Measurements from ENCODE around the gene CKMT2. TPM values are rescaled to one million over a fixed set of nuclear protein-coding genes. Genes with fewer than 3 reads are reported as not detected.

CKMT2 gene
- total RNA-seq, 1 experiment from 2014 or later: not detected

DNA sequence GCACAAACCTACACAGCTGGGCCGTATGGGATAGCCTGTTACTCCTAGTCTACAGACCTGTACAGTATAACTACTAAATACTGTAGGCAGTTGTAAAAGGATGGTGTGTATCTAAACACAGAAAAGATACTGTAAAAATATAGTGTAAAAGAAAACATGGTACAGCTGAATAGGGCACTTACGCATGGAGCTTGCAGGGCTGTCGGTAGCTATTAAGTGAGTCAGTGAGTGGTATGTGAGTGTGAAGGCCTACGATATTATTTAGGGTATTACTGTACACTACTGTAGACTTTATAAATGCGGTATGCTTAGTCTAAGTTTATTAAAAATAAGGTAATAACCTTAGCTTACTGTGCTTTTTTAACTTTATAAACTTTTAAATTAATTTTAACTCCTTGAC is 69.5 kb downstream of the CKMT2 start:
- intact Hi-C loops (cut with micrococcal nuclease): loop anchor here (5.0 kb wide), 3 partner anchors 205 to 860 kb away; partner anchors contain the start of gene SSBP2
- no TSS peak for BruUV-seq (replicated peaks)
- Histone ChIP-seq H3K4me1 (ENCODE audit: insufficient read depth, low read length) (peaks cover 39% of the 10 kb centered on the region), H3K9me3 (ENCODE audit: low read length) (no peaks in the 10 kb centered on the region), H3K36me3 (ENCODE audit: low read depth, low read length) (peaks cover 11% of the 10 kb centered on the region), H4K20me1 (ENCODE audit: low read length) (no peaks in the 10 kb centered on the region), H3F3A (ENCODE audit: low read length, unreplicated experiment) (peaks cover 10% of the 10 kb centered on the region), H3K27me3 (ENCODE audit: low read length) (no peaks in the 10 kb centered on the region), H3K9me2 (replicated peaks; ENCODE audit: low read length) (no peaks in the 10 kb centered on the region), H3K79me2 (ENCODE audit: low read length) (peaks cover 72% of the 10 kb centered on the region), H3K4me3 (ENCODE audit: low read length) (peak overlapping the region; percentile 87), H3K4me2 (ENCODE audit: low read length) (peak overlapping the region; percentile 90), H2AFZ (ENCODE audit: low read length) (no peak overlapping the region), H3K27ac (ENCODE audit: low read length) (peak overlapping the region; percentile 95), H3K9ac (ENCODE audit: low read length) (peak overlapping the region; percentile 97)
- CTCF ChIA-PET: no interaction called here
- no peak for TF ChIP-seq EZH2phosphoT487 (IDR thresholded peaks at IDR 0.05; ENCODE audit: borderline replicate concordance, low read length)
- POLR2A ChIA-PET (ENCODE audit: unreplicated experiment): interaction anchor here (0.6 to 0.7 kb wide), 2 partner anchors 53 to 863 kb away, joined by 4 to 6 read pairs; no protein-coding TSS in a partner anchor
- DNase-seq (peak; percentile 29), ATAC-seq (no peak)

- Histone ChIP-seq H3K4me1 (ENCODE audit: insufficient read depth, low read length) (peaks cover 35% of the 10 kb centered on the region), H3K9ac (ENCODE audit: low read length) (peak overlapping the region; percentile 97), H4K20me1 (ENCODE audit: low read length) (no peaks in the 10 kb centered on the region), H3K27ac (ENCODE audit: low read length) (peak overlapping the region; percentile 95), H3K27me3 (ENCODE audit: low read length) (no peaks in the 10 kb centered on the region), H3K4me2 (ENCODE audit: low read length) (peak overlapping the region; percentile 90), H3K4me3 (ENCODE audit: low read length) (peak overlapping the region; percentile 87), H3K36me3 (ENCODE audit: low read depth, low read length) (peaks cover 11% of the 10 kb centered on the region), H3K9me2 (replicated peaks; ENCODE audit: low read length) (no peaks in the 10 kb centered on the region), H3K79me2 (ENCODE audit: low read length) (peaks cover 62% of the 10 kb centered on the region), H2AFZ (ENCODE audit: low read length) (no peak overlapping the region), H3K9me3 (ENCODE audit: low read length) (no peaks in the 10 kb centered on the region), H3F3A (ENCODE audit: low read length, unreplicated experiment) (peaks cover 10% of the 10 kb centered on the region)
- ChIA-PET CTCF (interaction anchor here (0.6 kb wide), 2 partner anchors 131 to 325 kb away, joined by 3 to 4 read pairs; no protein-coding TSS in a partner anchor), POLR2A (ENCODE audit: unreplicated experiment) (interaction anchor here (0.5 to 0.8 kb wide), 2 partner anchors 148 to 517 kb away, joined by 3 read pairs; no protein-coding TSS in a partner anchor)
- intact Hi-C loops (cut with micrococcal nuclease): loop anchor here (1.0 to 5.0 kb wide), 4 partner anchors 117 to 859 kb away; partner anchors contain the start of gene SSBP2
- TF ChIP-seq EZH2phosphoT487 (IDR thresholded peaks at IDR 0.05; ENCODE audit: borderline replicate concordance, low read length): no peak
- no TSS peak for BruUV-seq (replicated peaks)
- ATAC-seq: peak; percentile 65
- DNase-seq: peak; percentile 92
Observed at GRCh38 chr5:81303563-81303962, 70.4 kb downstream of the CKMT2 start.

DNA sequence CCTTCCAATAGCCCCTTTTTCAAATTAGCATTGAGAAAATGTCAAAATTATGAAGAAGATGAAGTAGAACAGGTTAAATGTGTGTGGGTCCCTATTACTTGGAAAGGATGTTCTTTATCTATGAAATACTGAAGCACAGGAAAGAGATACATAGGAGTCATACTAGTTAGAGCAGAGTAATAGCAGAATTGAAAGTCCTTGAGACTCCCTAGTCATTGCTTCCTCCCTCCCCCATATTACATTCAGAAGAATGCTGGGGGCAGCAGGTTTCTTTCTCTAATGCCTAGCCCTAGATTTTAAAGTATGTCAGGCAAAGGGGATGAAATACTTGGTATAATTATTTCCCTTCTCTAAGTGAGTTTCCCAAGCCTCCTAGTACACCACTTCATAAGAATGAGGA is 72.7 kb downstream of the CKMT2 start:
- Histone ChIP-seq H3K4me3 (ENCODE audit: low read length) (no peak overlapping the region), H3K36me3 (ENCODE audit: low read depth, low read length) (peaks cover 18% of the 10 kb centered on the region), H3K9me2 (replicated peaks; ENCODE audit: low read length) (no peaks in the 10 kb centered on the region), H2AFZ (ENCODE audit: low read length) (no peak overlapping the region), H3K27ac (ENCODE audit: low read length) (no peak overlapping the region), H3K79me2 (ENCODE audit: low read length) (peaks cover 42% of the 10 kb centered on the region), H4K20me1 (ENCODE audit: low read length) (no peaks in the 10 kb centered on the region), H3K4me2 (ENCODE audit: low read length) (no peak overlapping the region), H3F3A (ENCODE audit: low read length, unreplicated experiment) (peaks cover 10% of the 10 kb centered on the region), H3K9me3 (ENCODE audit: low read length) (no peaks in the 10 kb centered on the region), H3K27me3 (ENCODE audit: low read length) (no peaks in the 10 kb centered on the region), H3K4me1 (ENCODE audit: insufficient read depth, low read length) (peaks cover 26% of the 10 kb centered on the region), H3K9ac (ENCODE audit: low read length) (no peak overlapping the region)
- ATAC-seq (no peak), DNase-seq (no peak)
- POLR2A ChIA-PET (ENCODE audit: unreplicated experiment): no interaction called here
- TF ChIP-seq EZH2 (IDR thresholded peaks at IDR 0.05; ENCODE audit: low read length, unreplicated experiment): no peak
- no peak for TF ChIP-seq EZH2phosphoT487 (IDR thresholded peaks at IDR 0.05; ENCODE audit: borderline replicate concordance, low read length)
- TF ChIP-seq, protein P1, sequence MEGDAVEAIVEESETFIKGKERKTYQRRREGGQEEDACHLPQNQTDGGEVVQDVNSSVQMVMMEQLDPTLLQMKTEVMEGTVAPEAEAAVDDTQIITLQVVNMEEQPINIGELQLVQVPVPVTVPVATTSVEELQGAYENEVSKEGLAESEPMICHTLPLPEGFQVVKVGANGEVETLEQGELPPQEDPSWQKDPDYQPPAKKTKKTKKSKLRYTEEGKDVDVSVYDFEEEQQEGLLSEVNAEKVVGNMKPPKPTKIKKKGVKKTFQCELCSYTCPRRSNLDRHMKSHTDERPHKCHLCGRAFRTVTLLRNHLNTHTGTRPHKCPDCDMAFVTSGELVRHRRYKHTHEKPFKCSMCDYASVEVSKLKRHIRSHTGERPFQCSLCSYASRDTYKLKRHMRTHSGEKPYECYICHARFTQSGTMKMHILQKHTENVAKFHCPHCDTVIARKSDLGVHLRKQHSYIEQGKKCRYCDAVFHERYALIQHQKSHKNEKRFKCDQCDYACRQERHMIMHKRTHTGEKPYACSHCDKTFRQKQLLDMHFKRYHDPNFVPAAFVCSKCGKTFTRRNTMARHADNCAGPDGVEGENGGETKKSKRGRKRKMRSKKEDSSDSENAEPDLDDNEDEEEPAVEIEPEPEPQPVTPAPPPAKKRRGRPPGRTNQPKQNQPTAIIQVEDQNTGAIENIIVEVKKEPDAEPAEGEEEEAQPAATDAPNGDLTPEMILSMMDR (conservative IDR thresholded peaks at IDR 0.05; ENCODE audit: low read depth, low read length): no peak
- BruUV-seq (replicated peaks): no TSS peak
- intact Hi-C loops (cut with micrococcal nuclease): no loop called here
- CTCF ChIA-PET: no interaction called here
